HG02571 (cell line): ENCODE data around the gene VWA5B1.

Experiments used
- ATAC-seq: cut with Tn5 transposase; IDR thresholded peaks from one replicate; pipeline ENCODE4 v1.9.1; 2021; ENCODE audit warnings: mild to moderate bottlenecking, moderate library complexity; ENCODE audit not compliant: unreplicated experiment

The VWA5B1 gene

DNA sequence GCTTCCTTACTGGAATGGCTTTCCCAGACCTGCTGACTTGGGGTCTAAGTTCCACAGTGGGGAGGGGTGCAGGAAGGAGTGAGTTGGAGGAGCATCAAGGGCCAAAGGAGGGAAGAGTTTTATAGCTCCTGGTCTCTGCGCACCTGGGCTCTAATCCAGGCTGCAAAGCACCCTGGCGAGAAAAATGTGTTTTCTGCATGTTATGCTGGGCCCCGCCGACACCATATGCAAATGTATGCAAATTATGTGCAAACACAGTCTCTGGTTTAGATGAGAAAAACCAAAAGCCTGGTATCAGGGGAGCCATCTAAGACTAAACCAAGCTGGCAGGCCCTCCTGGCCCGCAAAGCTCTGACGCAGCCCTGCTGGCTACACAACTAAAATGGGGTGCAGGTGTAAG is 95.0 kb downstream of the VWA5B1 start:
- ATAC-seq, result no peak

DNA sequence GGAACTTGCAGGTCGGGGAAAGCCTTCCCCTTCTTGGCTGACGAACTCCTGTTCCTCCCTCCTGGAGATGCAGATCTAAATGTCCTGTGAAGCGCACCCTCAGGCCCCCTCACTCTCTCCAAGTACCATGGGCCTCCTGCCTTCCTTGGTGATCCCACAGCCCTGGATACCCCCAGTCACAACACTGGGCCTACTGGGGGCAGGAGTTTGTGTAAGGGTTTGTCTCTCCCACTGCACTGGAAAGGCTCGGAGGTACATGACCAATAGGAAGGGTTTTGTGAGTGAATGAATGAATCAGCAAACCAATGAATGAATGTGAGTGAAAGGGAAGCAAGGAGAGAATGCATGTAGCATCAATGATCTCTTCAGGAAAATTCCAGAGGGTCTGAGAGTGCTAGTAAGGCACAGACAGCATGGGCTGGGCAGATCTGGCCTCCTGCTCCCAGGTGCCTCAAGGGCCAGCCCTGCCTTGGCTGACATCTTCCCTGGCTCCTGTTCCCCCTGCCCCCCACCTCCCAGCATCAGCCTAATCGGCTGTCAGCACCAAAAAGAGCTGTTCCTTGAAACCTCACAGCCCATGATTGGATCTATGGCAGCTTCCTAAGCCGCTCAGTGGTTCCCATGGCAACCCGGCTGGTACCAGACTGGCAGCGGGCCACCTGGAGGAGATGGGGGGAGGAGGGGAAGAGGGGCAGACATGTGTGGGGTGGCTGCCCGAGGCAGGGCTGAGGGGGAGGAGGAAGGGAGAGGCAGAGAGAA is 95.8 kb downstream of the VWA5B1 start:
- ATAC-seq, result no peak

DNA sequence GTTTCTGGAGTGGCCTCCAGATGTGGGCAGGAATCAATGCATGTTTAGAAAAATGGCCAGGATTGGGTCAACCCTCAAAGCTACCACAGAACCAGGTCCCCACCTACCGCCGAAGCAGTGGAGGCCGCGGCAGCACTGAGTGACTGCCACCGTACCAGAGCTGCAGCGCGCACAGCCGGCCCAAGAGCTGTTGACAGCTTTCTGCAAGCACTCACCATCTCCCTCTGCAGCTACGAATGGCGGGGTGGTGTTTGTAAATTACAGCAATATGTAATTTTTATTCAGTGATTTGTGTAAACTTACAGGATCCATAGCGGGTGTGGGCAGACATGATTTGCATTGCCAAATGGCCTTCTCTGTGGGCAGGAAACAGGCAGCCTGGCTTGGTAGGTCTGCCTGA is 98.9 kb downstream of the VWA5B1 start:
- no peak for ATAC-seq

DNA sequence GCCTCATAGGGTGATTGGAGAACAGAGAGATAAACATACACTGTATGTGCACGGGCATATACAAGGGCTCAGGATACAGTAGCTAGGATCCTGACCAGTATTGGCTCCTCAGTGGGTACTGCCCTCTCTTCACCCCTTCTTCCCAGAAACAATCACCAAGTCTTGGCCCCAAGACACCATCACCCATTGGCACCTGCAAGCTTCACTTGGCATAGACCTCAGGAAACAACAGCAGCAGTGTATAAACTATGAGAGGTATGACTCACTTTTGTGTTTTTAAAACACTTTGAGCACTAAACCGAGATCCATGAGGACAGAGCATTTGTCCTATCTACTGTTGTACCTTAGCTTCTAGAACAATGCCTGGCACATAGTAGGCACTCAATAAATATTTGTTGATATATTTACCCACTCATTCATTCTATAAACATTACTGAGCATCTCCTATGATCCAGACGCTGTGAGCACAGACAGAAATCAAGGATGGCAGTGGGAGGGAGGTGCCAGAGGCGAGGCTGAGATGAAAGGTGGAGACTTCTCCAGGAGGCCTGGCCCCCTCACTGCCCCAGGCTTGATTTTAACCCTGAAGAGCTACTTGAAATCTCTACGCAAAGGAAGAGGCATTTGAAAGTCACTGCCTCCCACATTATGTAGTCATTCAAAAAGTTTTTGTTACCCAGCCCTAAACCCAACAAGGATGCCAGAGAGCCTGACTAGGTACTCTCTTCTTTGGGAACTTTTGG is 100.1 kb downstream of the VWA5B1 start:
- no peak for ATAC-seq

DNA sequence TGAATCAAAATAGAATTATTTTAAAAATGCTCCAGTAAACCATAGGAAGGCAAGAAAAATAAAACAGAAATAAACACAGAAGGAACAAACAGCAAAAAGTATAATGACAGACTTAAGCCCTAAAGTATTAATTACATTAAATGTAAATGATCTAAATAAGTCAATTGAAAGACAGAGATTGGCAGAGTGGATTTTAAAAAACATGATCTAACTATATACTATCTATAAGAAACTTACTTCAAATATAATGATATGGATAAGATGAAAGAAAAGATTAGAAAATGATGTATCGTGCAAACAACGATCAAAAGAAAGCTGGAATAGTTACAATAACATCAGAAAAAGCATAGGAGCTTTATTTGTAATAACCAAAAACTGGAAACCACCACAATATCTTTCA is 104.6 kb downstream of the VWA5B1 start:
- ATAC-seq, result no peak

DNA sequence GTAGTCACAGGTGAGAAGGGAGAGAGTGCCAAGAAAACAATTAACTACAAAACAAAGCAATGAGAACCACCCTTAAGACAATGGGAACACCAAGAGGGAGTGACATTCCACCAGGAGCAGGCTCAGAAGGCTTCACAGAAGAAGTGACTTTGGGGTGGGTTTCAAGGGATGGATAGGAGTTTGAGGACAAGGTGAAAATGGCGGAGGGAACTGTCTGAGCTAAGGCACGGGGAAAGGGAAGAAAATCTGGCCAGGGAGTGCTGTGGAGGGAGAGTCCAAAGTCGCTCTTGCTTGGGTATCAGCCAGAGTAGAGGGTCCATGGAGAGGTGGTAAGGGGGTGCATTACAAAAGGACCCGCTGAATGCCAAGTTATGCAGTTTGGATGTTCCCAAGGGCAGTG is 108.1 kb downstream of the VWA5B1 start:
- ATAC-seq, result no peak

DNA sequence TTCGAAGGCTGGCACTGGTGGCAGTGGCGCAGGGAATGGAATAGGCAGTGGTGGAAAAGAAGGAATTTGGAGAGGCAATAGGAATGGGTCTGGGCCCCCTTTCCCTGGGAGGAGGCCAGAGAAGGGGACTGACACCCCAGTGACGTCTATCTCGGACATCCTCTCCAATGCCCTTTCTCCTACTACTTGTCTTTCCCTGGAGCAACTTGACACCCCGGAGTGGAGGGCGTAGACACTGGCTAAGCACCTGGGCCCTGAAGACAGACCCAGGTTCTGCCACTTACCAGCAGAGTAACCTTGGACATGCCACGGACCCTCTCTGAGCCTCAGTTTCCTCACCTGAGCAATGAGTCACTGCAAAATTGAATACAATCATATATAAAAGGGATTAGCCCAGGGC is 108.5 kb downstream of the VWA5B1 start:
- no peak for ATAC-seq

DNA sequence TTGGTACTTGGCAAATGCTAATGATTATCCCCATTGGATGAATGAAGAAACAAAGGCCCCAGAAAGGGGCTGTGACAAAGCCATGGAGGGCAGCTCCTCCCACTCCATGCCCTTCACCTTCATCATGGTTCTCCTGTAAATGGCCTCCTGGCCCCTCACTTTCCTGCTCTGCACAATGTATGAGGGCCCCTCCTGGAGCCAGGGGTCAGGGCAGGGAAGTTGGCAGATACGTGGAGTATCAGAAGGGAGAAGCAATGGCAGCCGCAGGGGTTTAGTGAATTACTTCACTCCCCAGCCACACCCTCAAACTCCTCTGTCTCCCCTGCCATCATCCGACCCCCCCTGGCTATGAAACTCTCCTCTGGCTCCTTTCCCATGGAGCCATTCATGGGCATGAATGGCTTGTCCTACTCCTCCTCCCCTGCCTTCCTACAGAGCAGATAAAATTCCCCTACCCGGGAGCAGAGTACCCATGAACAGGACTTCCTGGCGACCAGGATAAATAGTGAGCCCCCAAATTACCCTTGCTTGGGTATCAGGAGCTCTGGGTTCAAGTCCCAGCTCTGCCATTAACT is 109.0 kb downstream of the VWA5B1 start:
- no peak for ATAC-seq

DNA sequence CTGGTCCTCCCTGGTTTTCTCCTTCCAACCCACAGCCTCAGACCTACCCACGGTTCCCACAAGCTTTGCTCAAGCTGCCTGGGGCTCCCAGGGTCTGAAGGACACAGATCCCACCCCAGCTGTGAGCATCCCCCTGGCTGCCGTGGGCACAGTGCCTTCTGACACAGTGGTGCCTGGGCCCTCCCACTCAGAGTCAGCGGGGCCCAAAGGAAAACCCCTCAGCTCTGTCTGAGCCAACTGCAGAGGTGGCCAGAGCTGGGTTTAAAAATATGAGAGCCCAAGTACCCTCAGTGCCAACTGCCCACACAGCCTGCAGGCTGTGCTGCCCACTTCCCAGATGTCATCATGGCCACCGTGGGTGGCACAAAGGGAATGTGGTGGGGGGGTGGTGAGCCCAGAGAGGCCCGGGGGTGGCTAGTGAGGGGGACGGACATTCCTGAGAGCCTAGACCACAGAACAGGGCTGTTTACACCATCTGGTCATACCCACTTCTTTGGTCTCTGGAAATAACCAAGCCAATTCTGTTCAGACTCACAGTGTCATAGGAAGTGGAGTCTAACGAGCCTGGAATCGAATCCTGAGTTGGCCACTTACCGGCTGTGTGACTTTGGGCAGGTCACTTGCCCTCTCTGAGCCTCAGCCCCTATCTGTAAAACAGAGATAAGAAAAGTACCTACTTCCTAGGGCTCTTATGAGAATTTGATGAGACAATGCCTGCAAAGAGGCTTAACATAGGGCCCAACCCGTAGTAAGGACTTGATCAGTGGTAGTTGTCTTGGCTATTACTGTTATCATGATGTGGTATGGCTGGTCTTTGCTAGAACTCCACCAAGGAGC is 109.9 kb downstream of the VWA5B1 start:
- no peak for ATAC-seq

DNA sequence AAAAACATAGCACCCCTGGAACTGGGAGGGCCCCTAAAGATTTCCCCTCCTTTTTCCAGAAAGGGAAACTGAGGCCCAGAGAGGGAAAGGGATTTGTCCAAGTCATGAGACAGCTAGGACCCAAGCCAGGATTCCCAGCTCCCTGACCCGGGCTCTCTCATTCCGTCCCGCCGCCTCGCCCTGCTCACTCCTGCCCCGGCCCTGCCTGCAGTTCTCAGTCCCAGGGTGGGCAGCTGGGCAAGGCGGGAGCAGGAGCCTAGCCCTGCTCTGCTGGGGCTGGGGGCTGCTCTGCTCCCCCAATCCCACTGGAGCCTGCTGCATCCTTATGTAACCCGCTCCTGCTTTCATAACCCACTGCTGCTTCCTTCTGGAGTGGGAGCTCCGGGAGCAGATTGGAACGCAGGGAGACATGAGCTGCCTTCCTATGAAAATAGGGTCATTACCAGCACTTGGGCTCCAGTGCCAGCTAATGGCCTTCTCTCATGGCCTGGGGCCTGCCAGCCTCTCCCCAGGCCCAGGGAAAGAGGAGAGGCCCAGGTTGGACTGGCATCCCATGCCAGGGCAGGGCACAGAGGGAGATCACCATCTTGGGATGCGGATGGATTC is 110.8 kb downstream of the VWA5B1 start:
- no peak for ATAC-seq

DNA sequence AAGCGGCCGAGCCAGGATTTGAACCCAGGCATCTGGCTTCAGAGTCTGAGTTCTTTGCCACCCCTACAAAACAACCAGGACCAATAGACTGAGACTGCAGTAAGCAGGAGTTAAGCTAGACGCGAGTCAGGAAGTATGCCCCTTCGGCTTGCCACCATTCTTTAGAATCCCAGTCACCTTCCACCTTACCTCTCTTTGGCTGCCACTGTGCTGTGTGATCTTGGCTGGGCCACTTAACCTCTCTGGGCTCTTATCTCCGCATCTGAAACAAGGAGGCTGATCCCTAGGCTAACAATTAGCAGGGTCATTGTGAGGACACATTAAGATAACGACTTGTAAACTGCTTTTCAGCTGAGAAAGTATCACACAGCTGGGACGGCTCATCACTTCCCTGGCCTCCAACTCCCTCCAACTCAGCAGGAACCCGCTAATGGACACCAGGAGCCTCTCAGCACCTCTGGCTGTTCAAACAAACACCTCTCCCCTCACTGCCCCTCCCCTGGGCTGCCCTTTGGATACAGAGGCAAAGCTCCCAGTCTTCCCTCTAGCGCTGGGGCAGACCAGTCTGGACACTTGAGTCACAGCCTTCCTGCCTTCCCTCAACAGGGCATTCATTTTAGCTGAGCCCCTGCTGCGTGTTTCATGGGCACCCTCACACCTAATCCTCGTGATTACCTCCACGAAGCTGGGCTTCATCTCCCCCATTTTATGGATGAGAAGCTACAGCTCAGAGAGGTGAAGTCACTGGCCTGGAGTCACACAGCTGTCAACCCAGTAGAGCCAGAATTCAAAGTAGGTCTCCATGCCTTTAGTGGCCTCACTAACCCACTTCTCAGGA is 112.1 kb downstream of the VWA5B1 start:
- no peak for ATAC-seq

DNA sequence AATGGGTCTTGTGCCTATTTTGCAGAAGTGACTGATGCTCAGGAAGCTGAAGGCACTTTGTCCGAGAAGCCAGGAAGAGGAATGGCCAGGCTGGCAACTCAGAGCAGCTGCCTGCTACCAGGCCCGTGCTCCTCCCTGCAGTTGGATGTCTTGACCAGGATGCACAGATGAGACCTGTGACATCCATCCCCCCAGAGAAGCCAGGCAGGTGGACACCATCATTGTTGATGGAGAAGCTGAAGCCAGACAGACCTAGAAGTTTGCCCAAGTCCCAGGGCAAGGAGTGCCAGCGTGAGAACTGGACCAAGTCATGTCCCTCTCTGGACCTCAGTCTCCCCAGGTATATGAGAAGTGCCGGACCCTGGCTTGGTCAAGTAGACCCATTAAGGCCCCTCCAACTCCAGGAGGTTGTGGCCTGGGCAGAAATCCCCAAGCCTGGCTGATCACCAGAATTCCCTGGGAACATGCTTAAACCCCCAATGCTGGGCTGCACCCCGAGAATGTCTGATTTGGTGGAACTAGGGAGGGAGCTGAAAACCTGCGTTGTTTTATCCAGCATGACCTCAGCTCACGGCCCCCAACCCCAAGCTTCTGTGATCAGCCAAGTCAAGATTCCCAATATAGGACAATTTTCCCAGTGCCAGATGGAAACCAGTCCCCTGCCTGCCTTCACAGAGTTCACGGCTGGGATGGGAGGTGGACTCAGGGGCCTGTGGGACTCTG is 112.9 kb downstream of the VWA5B1 start:
- ATAC-seq, result no peak

DNA sequence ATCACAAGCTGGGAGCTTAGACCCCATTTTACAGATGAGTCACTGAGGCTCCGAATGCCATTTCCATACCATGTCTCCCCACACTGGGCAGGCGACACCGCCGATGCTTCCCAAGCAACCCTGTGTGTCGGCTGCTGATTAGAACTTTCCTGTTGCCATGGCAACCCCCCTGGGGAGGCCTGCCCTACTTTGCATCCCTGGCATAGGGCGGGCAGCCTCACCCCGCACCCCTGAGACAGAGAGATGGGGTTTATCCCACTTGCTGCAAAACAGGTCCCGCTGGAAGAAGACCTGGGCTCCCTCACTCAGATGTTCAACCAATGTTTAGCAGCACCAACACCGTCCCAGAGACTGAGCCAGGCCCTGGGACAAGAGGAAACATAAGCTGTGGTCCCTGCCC is 113.8 kb downstream of the VWA5B1 start:
- no peak for ATAC-seq
